Measurements from ENCODE around the gene OLIG1. TPM values are rescaled to one million over a fixed set of nuclear protein-coding genes. Genes with fewer than 3 reads are reported as not detected.

The OLIG1 gene
- total and polyA plus RNA-seq, 10 of the 15 experiments (the other 5 are each of a cell fraction or from before 2014, with no cell fraction given), result not detected

DNA sequence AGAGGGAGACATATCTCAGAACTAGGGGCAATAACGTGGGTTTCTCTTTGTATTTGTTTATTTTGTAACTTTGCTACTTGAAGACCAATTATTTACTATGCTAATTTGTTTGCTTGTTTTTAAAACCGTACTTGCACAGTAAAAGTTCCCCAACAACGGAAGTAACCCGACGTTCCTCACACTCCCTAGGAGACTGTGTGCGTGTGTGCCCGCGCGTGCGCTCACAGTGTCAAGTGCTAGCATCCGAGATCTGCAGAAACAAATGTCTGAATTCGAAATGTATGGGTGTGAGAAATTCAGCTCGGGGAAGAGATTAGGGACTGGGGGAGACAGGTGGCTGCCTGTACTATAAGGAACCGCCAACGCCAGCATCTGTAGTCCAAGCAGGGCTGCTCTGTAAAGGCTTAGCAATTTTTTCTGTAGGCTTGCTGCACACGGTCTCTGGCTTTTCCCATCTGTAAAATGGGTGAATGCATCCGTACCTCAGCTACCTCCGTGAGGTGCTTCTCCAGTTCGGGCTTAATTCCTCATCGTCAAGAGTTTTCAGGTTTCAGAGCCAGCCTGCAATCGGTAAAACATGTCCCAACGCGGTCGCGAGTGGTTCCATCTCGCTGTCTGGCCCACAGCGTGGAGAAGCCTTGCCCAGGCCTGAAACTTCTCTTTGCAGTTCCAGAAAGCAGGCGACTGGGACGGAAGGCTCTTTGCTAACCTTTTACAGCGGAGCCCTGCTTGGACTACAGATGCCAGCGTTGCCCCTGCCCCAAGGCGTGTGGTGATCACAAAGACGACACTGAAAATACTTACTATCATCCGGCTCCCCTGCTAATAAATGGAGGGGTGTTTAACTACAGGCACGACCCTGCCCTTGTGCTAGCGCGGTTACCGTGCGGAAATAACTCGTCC, 45.5 kb upstream of the OLIG1 start:
- Histone ChIP-seq H3K27ac (ENCODE audit: control insufficient read depth, insufficient read depth) (no peak overlapping the region), H3K27me3 (replicated peaks in 1 of 2; ENCODE audit: control insufficient read depth in 2 of 2, insufficient read depth in 2 of 2, low read length in 1 of 2) (peaks cover 35 to 40% of the 10 kb centered on the region in 2 experiments), H3K9me3 (replicated peaks; ENCODE audit: control insufficient read depth, insufficient read depth, low read length) (no peaks in the 10 kb centered on the region; the same call in 2 of the 3 replicates), H3K4me1 (ENCODE audit: control insufficient read depth, insufficient read depth, low read length) (no peaks in the 10 kb centered on the region), H3K36me3 (ENCODE audit: control insufficient read depth in 2 of 2, insufficient read depth in 2 of 2, low read length in 1 of 2) (no peaks in the 10 kb centered on the region; a peak in 1 of 4 replicates), H3K4me2 (ENCODE audit: control insufficient read depth, insufficient read depth) (no peak overlapping the region), H3K4me3 (no peak overlapping the region), H3K79me2 (ENCODE audit: control insufficient read depth, insufficient read depth, low read length) (no peaks in the 10 kb centered on the region), H2AFZ (ENCODE audit: control insufficient read depth, low read depth, low read length) (no peak overlapping the region), H3K9ac (ENCODE audit: control insufficient read depth, insufficient read depth, low read length) (no peak overlapping the region), H4K20me1 (ENCODE audit: control insufficient read depth, insufficient read depth) (no peaks in the 10 kb centered on the region)
- DNase-seq (ENCODE audit: low read depth, low spot score) (no peak), ATAC-seq (no peak), FAIRE-seq (no peak)
- POLR2A ChIA-PET, result no interaction called here
- 32% methylated on average over 40 of the region's 40 CpGs for WGBS (ENCODE audit: insufficient coverage, insufficient replicate concordance, low lambda C conversion rate, missing lambda C conversion rate)
- CTCF ChIA-PET, result no interaction called here
- RAD21 ChIA-PET (ENCODE audit: unreplicated experiment), result no interaction called here
- SMC1A ChIA-PET (ENCODE audit: uncharacterized antibody, unreplicated experiment), result no interaction called here
- in situ Hi-C loops (cut with MboI) (no loop called here), intact Hi-C loops (cut with micrococcal nuclease; ENCODE audit: unreplicated experiment) (no loop called here)
- TF ChIP-seq BRCA1 (IDR thresholded peaks at IDR 0.05; ENCODE audit: low read depth, low read length), result no peak
- no peak for TF ChIP-seq TAF1 (IDR thresholded peaks at IDR 0.05; ENCODE audit: borderline replicate concordance, low read depth, low read length)
- no peak for TF ChIP-seq CREM (IDR thresholded peaks at IDR 0.05; ENCODE audit: low read depth)
- no peak for TF ChIP-seq YY1 (IDR thresholded peaks at IDR 0.05; ENCODE audit: low read depth, low read length)
- no peak for TF ChIP-seq ZNF622 (IDR thresholded peaks at IDR 0.05)
- TF ChIP-seq, protein P1, sequence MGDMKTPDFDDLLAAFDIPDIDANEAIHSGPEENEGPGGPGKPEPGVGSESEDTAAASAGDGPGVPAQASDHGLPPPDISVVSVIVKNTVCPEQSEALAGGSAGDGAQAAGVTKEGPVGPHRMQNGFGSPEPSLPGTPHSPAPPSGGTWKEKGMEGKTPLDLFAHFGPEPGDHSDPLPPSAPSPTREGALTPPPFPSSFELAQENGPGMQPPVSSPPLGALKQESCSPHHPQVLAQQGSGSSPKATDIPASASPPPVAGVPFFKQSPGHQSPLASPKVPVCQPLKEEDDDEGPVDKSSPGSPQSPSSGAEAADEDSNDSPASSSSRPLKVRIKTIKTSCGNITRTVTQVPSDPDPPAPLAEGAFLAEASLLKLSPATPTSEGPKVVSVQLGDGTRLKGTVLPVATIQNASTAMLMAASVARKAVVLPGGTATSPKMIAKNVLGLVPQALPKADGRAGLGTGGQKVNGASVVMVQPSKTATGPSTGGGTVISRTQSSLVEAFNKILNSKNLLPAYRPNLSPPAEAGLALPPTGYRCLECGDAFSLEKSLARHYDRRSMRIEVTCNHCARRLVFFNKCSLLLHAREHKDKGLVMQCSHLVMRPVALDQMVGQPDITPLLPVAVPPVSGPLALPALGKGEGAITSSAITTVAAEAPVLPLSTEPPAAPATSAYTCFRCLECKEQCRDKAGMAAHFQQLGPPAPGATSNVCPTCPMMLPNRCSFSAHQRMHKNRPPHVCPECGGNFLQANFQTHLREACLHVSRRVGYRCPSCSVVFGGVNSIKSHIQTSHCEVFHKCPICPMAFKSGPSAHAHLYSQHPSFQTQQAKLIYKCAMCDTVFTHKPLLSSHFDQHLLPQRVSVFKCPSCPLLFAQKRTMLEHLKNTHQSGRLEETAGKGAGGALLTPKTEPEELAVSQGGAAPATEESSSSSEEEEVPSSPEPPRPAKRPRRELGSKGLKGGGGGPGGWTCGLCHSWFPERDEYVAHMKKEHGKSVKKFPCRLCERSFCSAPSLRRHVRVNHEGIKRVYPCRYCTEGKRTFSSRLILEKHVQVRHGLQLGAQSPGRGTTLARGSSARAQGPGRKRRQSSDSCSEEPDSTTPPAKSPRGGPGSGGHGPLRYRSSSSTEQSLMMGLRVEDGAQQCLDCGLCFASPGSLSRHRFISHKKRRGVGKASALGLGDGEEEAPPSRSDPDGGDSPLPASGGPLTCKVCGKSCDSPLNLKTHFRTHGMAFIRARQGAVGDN (IDR thresholded peaks at IDR 0.05), result no peak
- TF ChIP-seq FOXK2 (IDR thresholded peaks at IDR 0.05), result no peak
- no peak for TF ChIP-seq CHD4 (IDR thresholded peaks at IDR 0.05)
- no peak for TF ChIP-seq BHLHE40 (IDR thresholded peaks at IDR 0.05; ENCODE audit: borderline replicate concordance in 1 of 2, low read depth in 2 of 2, low read length in 1 of 2)
- BruUV-seq (replicated peaks), result no TSS peak
